NCI-H446 (cell line): ENCODE results near the gene RABGEF1.

Experiments used
- DNase-seq, 2 experiments: peaks; one replicate each; lab custom pipeline; 2025; lab: John Stamatoyannopoulos, UW

RABGEF1 gene

DNA sequence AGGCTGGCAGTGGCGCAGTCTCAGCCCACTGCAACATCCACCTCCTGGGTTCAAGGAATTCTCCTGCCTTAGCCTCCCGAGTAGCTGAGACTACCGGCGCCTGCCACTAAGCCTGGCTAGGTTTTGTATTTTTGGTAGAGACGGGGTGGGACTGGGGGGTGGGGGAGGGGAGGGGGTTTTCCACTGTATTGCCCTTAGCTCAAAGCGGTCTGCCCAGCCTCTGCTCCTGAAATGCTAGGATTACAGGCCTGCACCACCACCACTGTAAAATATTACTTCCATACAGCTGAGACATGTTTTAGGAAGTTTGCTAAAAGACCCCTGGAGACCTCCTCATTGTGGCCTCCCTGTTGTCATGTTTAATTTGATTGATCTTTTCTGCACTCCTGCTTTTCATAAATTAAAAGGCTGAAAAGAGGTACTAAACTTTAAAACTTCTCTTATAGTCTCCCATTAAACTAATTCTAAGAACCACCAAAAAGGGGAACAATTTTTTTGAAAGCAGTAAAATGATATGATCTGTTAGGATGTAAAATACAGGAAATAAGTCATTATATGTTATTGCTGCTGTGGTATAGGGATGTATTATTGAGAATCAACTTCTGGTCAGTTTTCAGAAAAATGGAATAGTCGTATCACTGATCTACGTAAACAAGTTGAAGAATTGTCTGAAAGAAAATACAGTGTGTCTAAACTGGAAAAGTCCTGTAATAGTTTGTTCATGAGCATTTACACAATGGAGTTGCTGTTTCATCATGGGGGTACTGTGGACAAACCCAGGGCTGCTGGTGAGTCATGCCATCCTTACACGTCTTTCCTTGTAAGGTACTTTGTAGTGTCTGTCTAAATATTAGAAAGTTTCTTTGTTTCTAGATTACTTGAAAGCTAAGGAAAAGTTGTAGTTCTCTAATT is 107.6 kb downstream of the RABGEF1 start:
- DNase-seq = no peak

GRCh38 chr7:66859339-66859738 is 118.8 kb downstream of the RABGEF1 start:
- no peak for DNase-seq

DNA sequence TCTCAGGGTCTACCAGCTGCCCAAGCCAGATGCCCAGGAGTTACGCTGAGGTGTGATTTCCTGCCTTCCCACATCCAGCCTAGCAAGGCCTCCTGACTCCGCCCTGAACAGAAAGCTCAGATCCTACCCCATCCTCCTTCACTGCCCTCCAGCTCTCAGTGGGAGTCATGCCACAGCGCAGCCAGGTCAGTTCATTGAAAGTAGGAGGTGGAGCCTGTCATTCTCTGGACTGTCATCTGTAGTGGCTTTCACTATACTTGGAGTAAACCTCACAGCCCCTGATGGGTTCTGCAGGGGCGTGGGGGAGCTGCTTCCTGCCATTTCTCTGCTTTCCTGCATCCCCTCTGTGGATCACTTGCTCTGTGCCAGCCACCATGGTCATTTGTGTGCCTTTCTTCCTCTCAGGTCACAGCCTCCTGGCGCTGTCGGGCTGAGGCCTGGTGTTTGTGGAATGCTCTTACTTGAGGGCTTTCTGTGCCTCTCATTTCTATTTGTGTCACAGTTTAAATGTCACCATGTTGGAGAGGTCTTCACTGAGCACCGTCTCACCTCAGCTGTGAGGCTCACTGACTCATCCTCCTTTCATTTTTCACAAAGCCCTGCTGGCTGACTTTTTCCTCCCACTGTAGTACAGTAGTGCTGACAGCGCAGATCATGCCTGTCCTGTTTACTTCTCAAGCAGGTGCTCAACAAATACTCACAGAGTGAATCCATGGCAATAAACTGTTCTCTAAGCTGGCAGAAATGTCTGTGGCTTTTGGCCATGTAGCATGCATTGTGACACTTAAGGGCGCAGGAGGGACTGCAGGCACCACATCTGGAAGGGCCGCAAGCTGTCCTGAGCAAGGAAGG is 119.5 kb downstream of the RABGEF1 start:
- no peak for DNase-seq

DNA sequence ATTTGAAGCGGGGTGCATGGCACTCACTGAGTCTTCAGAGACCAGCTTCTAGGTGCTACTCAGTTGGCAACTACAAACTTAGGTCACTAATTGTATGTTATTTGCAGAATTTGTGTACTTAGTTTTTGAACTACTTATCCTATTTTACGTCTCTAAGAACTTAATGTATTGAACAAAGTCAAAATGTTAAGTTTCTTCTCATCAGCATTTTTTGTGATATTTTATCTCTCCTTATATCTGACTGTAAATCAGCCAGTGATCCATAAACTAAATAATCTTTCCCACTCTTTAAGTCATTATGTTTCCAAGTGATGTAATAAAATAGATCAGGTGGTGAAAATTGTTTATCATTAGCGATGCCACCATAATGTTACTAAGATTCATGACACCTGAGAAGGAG is 120.2 kb downstream of the RABGEF1 start:
- no peak for DNase-seq
